Measurements from ENCODE around the gene BIRC5.
A peak's percentile ranks its signal among the peaks of the same experiment; 100 is the strongest.

The BIRC5 gene

GRCh38 chr17:78210111-78210510, 3.9 kb upstream of the BIRC5 start:
- DNase-seq (ENCODE audit: low read depth), result no peak
- H3K4me3 ChIP-seq (ENCODE audit: low read depth, low read length), result no peak overlapping the region
- TF ChIP-seq, protein P1, sequence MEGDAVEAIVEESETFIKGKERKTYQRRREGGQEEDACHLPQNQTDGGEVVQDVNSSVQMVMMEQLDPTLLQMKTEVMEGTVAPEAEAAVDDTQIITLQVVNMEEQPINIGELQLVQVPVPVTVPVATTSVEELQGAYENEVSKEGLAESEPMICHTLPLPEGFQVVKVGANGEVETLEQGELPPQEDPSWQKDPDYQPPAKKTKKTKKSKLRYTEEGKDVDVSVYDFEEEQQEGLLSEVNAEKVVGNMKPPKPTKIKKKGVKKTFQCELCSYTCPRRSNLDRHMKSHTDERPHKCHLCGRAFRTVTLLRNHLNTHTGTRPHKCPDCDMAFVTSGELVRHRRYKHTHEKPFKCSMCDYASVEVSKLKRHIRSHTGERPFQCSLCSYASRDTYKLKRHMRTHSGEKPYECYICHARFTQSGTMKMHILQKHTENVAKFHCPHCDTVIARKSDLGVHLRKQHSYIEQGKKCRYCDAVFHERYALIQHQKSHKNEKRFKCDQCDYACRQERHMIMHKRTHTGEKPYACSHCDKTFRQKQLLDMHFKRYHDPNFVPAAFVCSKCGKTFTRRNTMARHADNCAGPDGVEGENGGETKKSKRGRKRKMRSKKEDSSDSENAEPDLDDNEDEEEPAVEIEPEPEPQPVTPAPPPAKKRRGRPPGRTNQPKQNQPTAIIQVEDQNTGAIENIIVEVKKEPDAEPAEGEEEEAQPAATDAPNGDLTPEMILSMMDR (IDR thresholded peaks at IDR 0.05; ENCODE audit: insufficient read depth, low read depth, low read length, missing control alignments), result no peak

DNA sequence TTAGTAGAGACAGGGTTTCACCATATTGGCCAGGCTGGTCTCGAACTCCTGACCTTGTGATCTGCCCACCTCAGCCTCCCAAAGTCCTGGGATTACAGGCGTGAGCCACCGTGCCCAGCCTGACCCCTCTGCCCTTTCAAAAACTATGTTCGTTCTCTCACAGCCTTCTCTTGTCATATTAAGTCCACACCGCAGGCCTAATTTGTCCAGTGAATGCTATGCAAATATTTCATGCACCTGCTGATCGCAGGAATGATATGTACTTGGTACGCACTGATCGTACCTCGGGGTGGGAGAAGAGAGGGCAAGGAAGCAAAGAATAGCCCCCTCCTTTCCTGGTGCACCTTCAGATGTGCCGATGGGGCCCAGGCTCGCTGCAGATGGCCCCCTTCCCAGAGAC, 3.0 kb upstream of the BIRC5 start:
- DNase-seq (ENCODE audit: low read depth), result no peak
- TF ChIP-seq, protein P1 (IDR thresholded peaks at IDR 0.05; ENCODE audit: insufficient read depth, low read depth, low read length, missing control alignments), result no peak
- no peak overlapping the region for H3K4me3 ChIP-seq (ENCODE audit: low read depth, low read length)

DNA sequence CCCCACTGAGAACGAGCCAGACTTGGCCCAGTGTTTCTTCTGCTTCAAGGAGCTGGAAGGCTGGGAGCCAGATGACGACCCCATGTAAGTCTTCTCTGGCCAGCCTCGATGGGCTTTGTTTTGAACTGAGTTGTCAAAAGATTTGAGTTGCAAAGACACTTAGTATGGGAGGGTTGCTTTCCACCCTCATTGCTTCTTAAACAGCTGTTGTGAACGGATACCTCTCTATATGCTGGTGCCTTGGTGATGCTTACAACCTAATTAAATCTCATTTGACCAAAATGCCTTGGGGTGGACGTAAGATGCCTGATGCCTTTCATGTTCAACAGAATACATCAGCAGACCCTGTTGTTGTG, 631 bp downstream of the BIRC5 start:
- H3K4me3 ChIP-seq (ENCODE audit: low read depth, low read length), result peak overlapping the region; percentile 64
- TF ChIP-seq, protein P1 (IDR thresholded peaks at IDR 0.05; ENCODE audit: insufficient read depth, low read depth, low read length, missing control alignments), result no peak
- no peak for DNase-seq (ENCODE audit: low read depth)

DNA sequence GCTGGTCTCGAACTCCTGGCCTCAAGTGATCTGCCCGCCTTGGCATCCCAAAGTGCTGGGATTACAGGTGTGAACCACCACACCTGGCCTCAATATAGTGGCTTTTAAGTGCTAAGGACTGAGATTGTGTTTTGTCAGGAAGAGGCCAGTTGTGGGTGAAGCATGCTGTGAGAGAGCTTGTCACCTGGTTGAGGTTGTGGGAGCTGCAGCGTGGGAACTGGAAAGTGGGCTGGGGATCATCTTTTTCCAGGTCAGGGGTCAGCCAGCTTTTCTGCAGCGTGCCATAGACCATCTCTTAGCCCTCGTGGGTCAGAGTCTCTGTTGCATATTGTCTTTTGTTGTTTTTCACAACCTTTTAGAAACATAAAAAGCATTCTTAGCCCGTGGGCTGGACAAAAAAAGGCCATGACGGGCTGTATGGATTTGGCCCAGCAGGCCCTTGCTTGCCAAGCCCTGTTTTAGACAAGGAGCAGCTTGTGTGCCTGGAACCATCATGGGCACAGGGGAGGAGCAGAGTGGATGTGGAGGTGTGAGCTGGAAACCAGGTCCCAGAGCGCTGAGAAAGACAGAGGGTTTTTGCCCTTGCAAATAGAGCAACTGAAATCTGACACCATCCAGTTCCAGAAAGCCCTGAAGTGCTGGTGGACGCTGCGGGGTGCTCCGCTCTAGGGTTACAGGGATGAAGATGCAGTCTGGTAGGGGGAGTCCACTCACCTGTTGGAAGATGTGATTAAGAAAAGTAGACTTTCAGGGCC, 5.5 kb downstream of the BIRC5 start:
- no peak for DNase-seq (ENCODE audit: low read depth)
- no peak overlapping the region for H3K4me3 ChIP-seq (ENCODE audit: low read depth, low read length)
- TF ChIP-seq, protein P1 (IDR thresholded peaks at IDR 0.05; ENCODE audit: insufficient read depth, low read depth, low read length, missing control alignments), result no peak

DNA sequence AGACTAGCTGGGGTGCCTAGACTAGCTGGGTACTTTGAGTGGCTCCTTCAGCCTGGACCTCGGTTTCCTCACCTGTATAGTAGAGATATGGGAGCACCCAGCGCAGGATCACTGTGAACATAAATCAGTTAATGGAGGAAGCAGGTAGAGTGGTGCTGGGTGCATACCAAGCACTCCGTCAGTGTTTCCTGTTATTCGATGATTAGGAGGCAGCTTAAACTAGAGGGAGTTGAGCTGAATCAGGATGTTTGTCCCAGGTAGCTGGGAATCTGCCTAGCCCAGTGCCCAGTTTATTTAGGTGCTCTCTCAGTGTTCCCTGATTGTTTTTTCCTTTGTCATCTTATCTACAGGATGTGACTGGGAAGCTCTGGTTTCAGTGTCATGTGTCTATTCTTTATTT, 9.0 kb downstream of the BIRC5 start:
- no peak overlapping the region for H3K4me3 ChIP-seq (ENCODE audit: low read depth, low read length)
- no peak for DNase-seq (ENCODE audit: low read depth)
- TF ChIP-seq, protein P1 (IDR thresholded peaks at IDR 0.05; ENCODE audit: insufficient read depth, low read depth, low read length, missing control alignments), result no peak

- TF ChIP-seq, protein P1 (IDR thresholded peaks at IDR 0.05; ENCODE audit: insufficient read depth, low read depth, low read length, missing control alignments), result no peak
- DNase-seq (ENCODE audit: low read depth), result no peak
- H3K4me3 ChIP-seq (ENCODE audit: low read depth, low read length), result no peak overlapping the region
These were observed 9.7 kb downstream of the BIRC5 start for GRCh38 chr17:78223765-78224164.

All from GM12865 (cell line).